Activated CD4-positive, CD25-positive, alpha-beta regulatory T cell treated with anti-CD3 and anti-CD28 coated beads, Interleukin-2, amount 50 U/mL, for 72 hours (primary cell): ENCODE measurements around the gene PAX6.

Experiments
- DNase-seq: peaks from one replicate; pipeline ENCODE4 v3.0.0; 2021

Gene PAX6

DNA sequence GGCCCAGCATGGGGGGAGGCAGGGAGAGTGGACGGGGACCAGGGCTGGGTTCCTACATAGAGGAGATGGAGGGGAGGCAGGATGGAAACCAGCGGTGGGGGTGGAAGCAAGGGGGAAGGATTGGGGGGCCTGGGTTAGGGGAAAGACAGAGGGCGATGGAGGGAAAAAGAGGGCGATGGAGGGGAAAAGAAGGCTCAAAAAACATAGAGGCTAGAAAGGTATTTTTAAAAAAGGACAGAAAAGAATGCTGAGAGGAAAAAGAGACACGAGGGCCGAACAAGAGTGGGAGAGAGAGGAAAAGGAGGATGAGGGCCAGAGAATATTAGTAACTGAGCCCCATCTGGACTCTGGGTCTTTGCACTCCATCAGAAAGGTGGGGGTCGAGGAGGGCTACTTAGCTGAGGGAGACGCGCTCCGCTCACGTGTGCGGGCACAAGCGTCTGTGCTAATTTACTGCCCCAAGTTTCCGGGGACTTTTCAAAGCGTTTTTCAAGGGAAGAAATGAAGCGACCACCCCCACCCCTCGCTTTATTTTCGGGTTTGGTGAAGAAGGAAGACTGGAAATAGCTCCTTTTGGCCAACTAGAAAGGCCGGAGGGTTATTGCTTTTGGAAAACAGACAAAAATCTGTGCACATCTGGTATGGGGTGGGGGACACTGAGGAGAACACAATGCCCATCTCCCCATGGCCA, 14.5 kb downstream of the PAX6 start:
- DNase-seq = no peak

DNA sequence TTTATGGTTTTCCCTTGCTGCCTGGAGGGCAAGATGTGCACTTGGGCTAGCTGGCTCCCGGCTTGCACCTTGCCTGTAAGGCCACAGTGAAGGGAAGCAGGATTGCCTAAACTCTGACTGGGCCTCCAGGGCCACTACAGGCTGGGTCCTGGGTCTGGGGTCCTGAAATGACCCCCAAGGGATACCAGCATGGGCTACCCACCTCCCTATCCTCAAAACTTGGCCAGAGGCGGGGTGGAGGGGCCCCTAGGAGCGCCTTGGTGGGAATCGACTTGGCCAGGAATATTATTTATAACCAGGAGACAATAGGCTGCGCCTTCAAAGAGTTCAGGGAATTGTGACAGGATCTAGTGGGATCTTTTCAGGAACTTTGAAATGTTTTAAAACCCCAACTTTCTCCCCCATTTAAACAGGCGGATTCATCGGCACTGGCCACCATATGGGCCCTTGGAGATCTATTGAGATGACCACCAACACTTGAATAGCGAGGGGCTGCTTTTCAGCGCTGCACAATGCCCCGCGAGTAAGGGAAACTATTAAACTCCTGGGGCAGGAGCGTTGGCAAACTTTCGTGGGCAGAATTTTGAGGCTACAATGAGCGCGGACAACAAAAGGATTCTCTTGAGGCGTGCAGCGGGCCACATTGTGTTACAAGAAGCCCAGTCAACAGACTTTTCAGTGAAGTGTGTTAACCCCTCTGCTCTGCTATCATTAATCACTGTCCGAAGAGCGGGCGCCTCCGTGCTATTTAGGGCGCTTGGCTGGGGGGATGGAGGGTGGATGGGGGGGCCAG, 15.2 kb downstream of the PAX6 start:
- no peak for DNase-seq

DNA sequence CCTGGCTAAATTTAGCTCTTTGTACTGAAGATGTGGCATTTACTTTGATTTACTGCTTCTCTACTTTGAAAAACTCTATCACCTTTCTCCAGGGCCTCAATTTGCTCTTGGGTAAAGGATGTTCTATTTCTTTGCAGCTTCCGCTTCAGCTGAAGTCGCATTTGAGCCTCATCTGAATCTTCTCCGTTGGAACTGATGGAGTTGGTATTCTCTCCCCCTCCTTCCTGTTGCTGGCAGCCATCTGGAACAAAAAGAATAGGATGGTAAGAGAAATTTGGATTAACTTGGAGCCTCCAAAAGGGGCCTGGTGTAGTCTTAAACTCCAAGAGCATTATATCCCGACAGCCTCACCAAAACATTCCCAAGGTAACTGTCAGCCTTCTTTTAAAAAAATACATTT, 16.6 kb downstream of the PAX6 start:
- no peak for DNase-seq

DNA sequence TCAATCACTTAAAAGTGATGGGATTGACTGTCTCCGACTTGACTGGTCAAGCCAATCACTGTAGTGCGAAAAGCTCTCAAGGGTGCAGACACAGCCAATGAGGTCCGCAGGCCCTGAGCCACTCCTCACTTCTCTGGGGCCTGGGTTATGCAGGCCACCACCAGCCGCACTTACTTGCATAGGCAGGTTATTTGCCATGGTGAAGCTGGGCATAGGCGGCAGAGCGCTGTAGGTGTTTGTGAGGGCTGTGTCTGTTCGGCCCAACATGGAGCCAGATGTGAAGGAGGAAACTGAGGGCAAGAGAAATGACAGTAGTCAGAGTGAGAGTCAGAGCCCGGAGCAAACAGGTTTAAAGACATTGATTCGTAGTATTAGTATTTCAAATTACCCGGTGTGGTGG, 17.9 kb downstream of the PAX6 start:
- no peak for DNase-seq

DNA sequence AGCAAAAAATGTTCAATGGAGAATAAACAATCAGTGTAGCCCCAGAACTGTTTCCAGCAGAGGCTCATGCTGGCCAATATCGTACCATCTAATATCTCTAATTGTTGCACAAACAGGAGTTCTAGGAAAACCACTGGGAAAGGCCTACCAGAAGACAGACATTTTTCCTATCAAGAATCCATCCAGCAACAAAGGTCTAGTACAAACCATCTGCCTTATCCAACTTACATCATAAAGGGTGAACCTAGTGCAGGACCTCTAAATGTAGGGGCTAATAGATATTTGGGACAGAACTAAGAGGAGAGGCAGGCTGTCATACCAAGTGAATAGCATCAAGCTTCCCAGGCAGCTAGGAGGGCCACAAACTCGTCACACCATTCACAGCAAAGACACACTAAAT, 18.7 kb downstream of the PAX6 start:
- DNase-seq = no peak

DNA sequence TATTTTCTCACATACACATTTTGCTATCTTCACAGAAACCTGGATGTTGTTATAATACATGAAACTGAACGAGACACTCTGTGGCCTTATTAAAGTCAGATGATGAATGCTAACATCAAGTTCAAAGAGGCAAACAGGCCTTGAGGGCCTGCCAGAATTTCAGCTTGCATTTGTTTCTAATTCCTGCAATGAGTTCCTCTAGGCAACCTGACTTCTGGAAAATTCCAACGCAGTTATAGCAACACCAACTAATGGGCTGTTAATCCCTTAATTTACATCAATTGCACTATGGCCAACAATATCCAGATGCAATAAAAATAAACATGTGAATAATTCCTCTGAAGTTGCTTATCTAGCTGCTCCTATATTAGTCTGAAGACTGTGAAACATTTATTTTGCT, 19.1 kb downstream of the PAX6 start:
- no peak for DNase-seq

DNA sequence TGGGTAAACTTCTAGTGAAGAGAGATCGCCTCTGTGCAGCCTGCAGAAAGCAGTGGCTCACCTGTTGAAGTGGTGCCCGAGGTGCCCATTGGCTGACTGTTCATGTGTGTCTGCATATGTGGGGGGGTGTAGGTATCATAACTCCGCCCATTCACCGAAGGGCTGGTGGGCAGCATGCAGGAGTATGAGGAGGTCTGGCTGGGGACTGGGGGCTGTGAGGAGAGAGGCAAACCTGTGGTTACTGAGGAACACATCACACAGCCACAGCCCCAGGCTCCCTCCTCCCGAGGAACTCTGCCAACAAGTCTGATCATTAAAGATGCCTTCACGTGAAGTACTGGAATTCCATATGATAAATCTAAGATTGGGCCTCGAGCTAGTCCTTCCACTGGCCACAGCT, 20.5 kb downstream of the PAX6 start:
- DNase-seq = no peak

DNA sequence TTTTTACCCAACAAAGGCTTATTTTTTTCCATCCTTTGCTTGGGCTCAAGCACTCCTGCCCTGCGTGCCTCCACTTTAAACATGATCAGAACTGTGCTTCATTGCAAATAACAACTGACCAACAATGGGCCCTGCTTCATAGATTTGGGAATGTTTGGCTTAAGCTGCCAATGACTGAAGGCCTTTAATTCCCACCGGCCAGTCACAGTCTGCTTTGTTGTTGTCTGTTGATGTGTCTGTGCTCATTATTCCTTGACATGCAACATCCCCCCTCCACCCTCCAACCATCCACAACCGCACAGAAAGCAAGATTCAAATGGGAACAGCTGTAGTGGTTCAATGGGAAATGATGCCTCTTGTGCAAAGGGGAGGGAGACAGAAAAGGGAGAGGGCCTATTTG, 23.0 kb downstream of the PAX6 start:
- no peak for DNase-seq

DNA sequence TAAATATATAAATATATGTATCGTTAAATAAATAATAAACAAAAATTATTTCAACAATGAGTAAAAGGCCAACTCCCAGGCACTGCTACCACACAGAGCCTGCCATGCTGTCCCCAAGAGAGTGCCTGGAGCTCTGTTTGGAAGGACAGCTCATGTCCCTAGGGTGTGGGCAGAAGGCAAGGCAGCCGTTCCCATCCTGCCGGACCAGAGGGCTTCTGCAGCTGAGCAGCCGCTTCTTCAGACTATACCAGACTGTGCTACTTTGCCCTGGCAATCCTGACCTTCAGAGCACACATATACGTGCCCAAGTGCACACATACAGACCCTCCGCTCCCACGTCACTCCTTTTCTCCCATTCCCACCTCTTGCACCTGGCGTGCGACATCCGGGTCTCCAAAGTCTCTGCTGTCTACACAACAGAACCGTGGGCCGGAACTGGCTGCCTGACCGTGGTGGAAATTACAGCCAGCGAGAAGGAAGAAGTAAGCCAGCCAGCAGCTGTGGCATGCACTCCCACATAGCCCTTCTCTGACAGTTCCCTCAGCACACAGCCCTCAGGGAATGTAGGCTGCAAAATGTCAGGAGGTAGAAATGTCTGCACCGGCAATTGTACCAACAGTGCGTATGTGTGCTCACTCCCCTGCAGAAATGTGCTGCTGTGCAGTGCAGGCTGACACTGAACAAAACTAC, 24.0 kb downstream of the PAX6 start:
- DNase-seq = no peak

DNA sequence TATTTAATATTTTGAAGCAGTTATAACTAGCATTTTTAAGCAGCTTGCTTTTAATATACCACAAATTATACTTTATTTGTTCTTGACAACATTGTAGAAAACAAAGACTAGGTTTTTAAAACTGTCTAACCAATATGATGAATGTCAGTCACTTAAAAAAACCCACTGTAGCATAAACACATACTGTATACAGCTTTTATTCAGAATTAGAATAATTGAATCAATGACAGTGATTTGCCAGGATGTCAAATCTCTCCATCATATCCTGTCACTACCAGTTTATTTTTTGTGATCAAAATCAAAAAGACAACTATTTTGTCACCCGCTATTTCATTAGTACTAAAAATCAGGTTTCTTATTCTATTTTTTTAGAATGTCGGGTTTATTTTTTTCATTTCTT, 26.5 kb downstream of the PAX6 start:
- no peak for DNase-seq

DNA sequence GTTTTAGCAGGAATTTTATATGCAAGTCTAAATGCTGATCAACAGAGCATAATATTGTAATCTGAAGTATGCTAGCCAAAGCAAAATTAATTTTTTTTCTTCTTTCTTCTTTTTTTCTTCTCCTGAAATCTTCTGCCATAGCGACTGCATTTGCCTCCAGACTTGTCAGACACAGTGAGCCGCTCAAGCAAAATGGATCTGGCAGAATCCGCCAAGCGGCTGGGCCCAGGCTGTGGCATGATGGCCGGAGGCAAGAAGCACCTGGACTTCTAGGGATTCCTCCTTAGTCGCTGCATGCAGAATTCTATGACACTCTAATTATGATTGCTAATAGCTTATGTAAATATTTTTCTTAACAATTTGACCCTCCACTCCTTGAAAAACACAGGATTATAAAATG, 27.9 kb downstream of the PAX6 start:
- no peak for DNase-seq

DNA sequence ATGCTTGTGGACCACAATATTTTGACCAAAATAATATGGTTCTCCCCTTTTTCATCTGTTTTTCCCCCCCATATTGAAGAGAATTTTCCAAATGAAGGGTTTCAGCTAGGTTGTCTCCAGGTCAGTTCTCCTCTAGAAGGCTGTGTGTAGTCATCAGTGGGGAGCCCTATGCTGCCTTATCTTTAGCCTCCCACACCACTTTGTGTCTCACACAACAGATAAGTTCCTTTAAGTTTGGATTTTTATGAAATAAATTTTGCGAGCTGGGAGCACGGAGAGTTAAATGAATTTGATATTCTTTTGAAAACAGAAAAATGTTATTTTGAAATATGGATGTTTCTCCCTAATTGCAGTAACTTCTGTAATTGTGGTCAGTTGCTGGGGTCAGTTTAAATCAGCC, 28.9 kb downstream of the PAX6 start:
- DNase-seq = no peak

DNA sequence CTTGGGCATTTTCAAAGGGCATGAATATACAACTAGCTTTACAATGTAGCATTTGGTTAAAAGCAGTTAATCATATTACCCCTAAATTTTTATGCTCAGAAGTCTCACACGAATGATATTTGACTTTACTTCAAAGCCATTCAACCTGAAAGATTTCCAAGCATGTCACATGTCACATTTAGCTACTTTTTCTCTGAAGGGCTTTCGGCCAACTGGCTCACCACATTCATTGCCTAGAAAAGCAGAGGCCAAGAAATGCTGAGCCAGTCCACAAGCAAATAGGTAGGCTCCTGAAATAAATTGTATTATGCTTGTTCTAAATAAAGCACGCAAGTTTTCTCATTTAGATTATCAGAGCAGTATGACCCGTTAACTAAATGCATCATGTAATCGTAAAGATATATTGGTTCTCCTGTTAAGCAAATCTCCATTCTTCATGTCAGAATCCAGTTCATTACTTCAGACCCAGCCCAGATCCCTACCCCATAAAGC, 30.6 kb downstream of the PAX6 start:
- no peak for DNase-seq

DNA sequence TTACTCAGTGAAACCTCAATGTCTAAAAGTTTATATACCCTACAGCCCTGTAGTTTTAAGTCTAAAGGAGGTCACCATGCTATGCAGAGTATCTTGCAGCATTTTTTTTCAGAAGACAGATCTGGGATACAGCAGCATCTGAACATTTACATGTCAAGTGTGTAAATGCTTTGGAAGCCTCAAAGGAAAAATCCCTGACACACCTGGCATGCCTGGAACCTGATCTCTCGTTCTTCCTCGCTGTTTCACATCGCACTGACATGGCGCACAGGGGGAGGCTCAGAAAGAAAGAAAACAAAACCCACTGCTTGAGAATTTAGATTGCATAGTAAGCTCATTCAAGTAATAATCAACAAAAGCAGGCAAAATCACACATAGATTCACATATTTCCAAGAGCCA, 31.0 kb downstream of the PAX6 start:
- DNase-seq = no peak

DNA sequence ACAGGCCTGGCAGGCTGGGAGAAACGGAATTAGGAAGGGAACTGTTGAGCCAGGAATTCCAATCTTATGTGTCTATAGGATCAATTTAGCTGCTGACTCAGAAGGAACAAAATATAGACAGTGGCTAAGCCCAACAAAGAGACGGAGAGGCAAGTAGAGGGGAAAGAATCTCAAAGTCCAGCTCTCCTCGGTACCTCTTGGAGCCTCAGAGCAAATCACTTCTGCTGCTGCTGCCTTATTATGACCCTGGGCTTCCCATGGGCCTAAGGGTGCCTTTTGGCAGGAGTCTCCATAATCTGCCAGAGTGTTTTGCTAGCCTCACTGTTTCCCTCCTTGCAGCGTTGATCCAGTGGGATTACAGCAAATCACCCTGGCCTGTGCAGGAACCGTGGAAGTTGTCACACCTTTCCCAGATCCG, 31.7 kb downstream of the PAX6 start:
- DNase-seq = no peak

DNA sequence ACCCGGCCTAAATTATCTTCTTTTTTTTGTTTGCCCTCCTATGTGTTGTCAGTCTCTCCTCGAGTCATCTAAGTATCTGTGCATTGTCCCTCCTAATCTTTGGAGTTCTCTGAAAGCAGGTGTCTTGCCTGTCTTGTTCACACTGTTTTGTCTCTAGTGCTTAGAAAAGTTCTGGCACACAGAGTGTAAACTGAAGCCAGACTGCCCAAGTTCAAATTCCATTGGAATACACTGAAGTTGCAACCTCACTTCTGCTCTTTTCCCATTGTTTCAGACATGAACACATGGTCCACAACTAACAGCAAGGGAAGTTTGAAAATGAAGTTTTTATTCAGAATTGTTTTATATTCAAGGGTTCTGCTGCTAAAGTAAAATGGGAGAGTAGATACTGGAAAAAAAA, 38.7 kb downstream of the PAX6 start:
- no peak for DNase-seq

DNA sequence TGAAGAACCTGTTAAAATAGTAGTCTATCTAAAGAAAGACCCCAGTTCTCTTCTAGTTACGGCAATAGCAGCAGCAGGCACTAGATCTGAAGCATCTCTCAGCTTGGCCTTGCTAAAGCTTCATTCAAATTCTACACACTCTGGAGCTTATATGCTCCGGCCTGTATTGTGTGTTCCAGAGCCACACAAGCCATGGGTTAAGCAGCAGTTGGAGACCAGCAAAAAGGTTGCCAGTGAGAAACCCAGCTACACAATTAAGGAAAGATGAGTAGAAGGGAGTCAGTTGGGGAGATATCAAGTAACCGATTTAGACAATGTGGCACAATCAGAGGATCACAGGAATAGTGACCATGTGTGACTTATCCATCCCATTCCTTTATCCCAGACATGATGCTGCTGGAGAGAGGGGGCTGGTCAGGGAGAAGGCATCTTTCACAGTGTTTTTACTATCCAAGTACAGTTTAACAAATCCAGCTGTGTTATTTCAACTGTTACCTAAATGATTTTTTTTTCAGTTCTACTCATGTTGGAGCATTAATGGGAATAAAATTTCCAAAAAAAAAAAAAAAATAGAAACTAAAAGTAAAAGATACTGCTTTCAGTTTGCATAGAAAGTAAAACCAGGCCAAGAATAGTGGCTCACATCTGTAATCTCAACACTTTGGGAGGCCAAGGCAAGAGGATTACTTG, 41.0 kb downstream of the PAX6 start:
- DNase-seq = no peak

DNA sequence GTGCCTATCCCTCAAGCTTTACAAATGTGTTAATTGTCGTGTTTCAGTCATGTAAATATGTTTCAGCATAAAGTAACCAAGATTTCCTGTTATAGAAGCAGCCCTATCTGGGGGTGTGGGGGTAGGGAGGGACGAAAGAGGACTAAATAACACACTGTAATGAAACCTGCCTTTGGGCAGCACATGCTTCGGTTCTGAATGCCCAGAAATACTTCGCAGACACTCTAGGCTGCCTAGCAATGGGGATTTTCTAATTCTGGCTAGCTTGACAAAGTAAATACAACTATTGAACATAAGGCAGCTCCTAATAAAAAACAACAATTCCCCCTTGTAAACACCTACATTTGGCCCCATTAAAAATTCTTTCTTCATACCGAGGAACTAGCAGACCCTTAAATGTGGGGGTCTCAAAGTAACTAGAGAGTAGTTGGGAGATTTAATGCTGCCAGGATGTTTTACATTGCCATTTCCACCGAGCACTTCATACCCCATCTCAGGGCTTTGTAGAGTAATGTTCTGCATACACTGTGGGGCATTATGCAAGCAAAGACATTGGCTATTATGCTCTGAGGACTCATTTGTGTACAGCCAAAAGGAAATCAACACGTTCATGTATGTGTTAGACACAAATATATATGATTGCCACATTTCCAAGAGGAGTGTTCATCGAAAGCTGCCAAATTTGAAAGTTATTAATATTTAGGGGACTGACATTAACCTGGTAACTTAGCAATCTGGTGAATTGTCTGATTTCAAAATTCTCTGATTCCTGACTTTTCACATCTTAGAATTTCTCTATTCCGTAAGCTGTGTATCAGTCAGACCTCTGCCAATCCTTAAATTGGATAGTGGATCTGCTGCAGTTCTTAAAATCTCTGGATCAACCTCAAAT, 42.1 kb downstream of the PAX6 start:
- no peak for DNase-seq

DNA sequence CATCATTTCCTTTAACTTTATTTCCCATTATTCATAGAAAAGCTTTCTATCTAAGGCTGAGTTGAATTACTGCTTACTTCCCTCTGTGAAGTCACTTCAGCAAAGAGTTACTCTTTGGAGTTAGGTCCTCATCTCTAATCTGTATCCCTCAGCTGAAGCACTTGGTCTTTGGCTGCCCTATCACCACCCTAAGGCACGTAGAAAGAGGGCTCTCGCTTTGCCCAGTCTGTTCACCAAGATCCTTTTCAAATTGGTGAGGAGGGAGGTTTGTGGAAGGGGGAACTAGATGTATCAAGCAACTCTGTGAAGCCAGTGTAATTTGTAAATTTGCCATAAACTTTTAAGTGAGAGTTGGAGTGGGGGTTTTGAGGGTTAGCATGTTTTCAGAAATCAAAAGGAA, 43.4 kb downstream of the PAX6 start:
- no peak for DNase-seq

DNA sequence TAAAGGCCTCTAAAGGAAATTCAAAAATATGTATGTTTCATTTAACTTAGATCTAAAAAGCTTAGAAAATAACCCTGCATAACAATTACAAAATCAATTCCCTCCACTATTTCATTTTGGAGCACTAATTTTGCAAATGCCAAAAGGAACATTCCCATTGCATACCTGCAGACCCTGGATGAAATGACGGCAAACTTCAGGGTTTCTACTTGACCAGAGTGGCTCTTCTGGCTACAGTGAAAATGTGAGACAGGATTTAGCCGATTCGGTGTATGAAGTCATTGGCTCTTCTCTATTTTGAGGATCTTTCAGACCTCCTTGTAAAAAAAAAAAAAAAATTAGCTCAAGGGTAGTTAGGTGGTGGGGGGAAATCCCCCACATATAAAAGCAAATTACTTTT, 44.1 kb downstream of the PAX6 start:
- no peak for DNase-seq

DNA sequence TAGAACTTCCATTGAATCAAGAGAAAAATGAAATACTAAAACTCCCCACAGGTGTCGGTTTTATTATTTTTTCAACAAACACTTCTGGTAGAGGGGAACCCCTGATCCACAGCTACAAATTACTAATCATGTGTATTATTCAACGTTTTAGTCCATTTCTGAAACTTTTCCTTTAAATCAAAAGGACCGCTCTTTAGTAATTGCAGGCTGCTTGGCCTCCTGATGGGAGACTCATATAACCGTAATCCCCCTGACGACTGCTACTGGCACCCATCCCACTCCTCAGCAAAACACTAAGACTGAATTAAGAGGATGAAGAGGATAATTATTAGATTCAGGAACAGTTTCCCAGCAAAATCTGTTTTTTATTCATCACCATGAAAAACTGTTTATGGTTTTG, 46.4 kb downstream of the PAX6 start:
- no peak for DNase-seq

DNA sequence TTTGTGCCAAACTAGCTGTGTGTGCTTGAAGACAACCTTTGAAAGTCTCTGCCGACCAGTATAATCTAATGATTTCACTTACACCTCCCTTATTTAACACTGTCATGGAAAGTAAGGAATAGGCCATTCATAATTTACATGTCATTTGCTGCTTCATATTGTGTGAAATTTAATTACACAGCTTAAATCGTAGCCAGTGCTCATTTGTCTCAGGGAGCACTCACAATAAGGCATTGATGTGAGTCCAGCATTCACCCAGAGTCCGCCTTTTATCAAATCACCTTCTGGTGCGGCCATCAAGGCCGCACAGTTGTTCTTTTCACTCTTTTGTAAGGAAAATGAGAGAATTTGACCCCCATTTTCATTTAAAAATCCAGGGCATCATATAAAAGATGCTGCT, 46.9 kb downstream of the PAX6 start:
- no peak for DNase-seq
